Breast epithelium (tissue), 4 donors: ENCODE measurements around the gene ING5. TPM values are rescaled to one million over a fixed set of nuclear protein-coding genes. Genes with fewer than 3 reads are reported as not detected.

Experiments used
- DNase-seq, 2 donors: peaks; one replicate each; pipeline ENCODE4 v3.0.0-alpha.2; 2019; ENCODE audit warnings: low spot score in 2 of 2
- H3K27ac ChIP-seq, 2 donors: fragments of 200-600 bp; sonication (generic) in 1 of 2; one replicate each; pipeline ENCODE4 v1.5.1; 2016 to 2019; ENCODE audit warnings: mild to moderate bottlenecking in 1 of 2
- H3K27me3 ChIP-seq, 2 donors: fragments of 200-600 bp; sonication (generic) in 1 of 2; one replicate each; pipeline versions ENCODE4 v1.5.1 to v1.6.0; 2017 to 2019; ENCODE audit warnings: control low read depth in 1 of 2, mild to moderate bottlenecking in 1 of 2
- H3K36me3 ChIP-seq: fragments of 200-600 bp; one replicate; pipeline ENCODE4 v1.5.1; 2019
- H3K4me1 ChIP-seq, 2 donors: fragments of 200-600 bp; sonication (generic); one replicate each; pipeline ENCODE4 v1.5.1; 2016 to 2019; ENCODE audit warnings: control low read depth in 1 of 2
- H3K4me3 ChIP-seq, 3 donors: fragments of 200-600 bp; sonication (generic); 1 replicate in 2 of 3; 2 replicates in 1 of 3; pipeline ENCODE4 v1.5.1; 2016 to 2019; ENCODE audit warnings: mild to moderate bottlenecking in 3 of 3, moderate library complexity in 2 of 3
- H3K9me3 ChIP-seq, 2 donors: fragments of 200-600 bp; sonication (generic) in 1 of 2; one replicate each; pipeline ENCODE4 v1.5.1; 2016 to 2019; ENCODE audit warnings: control low read depth in 1 of 2
- POLR2A ChIP-seq: fragments of 450-650 bp; IDR thresholded peaks from one replicate; pipeline ENCODE4 v1.6.1; 2016; ENCODE audit warnings: antibody characterized with exemption, mild to moderate bottlenecking, moderate library complexity
- POLR2AphosphoS5 ChIP-seq, 3 donors: sonication (generic); formaldehyde crosslinking; IDR thresholded peaks; one replicate each; pipeline ENCODE4 v1.6.1; 2017; ENCODE audit warnings: antibody characterized with exemption in 3 of 3
- intact Hi-C: fragments of 100-400 bp; cut with DNase I; formaldehyde crosslinking; loops from one replicate; pipeline ENCODE4 v1.15.1; 2023; ENCODE audit warnings: low total_unique reads
- total RNA-seq, 3 donors: library from RNA; depleted of rRNA; stranded (reverse); fragments of >200 nt; gene quantifications; one replicate each; pipeline ENCODE4 v1.1.0, GENCODE V29; 2016
- TF ChIP-seq, protein P1 (sequence below), 3 donors: fragments of 450-650 bp; IDR thresholded peaks; one replicate each; pipeline ENCODE4 v1.5.1; 2016 to 2017; ENCODE audit warnings: antibody characterized with exemption in 3 of 3, mild to moderate bottlenecking in 3 of 3, moderate library complexity in 3 of 3

ING5 gene
- total RNA-seq, 3 donors from 2014 or later, result 29.6 to 49.0 (median 45.6) TPM

DNA sequence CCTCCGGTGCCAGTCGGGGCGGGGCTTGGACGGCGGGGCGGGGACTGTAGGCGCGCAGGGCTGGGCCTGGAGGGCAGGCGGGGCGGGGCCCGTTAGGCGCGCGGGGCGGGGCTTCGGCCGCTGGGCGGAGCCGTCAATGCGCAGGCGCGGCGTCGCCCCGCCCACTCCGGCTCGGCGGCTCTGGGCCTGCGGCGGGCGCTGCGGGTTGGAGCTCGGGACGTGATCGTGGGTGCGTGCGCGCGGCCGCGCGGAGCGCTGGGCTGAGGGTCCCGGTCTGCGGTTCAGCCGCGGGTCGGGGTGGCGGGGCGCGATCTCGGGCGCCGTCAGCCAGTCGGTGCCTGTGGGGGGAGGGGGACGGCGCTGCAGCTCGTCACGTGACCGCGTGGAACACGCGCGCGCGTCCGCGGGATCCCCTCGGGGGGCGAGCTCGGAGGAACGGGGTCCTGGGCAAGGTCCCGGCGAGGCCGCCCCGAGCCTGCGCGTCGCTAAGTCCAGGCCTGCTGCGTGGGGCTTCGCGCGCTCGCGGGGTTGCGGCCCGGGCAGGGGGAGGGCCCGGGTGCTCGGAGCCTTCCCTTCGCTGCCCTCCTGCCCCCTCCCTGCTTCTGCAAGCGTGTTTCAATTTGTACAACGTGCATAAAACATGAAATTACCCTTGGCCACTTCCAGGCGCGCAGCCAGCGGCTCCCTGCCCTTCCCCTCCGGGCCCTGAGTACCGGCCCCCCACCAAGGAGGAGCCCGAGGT lies 32.8 kb downstream of the ING5 start, which contains the start of gene D2HGDH:
Gene D2HGDH (plus strand): TSS at position 164 of the 742 bp plus-strand sequence. CDS start 595 bp downstream, outside the sequence.
- H3K4me1 ChIP-seq, result no peaks in the 10 kb centered on the region
- TF ChIP-seq POLR2AphosphoS5 (IDR thresholded peaks at IDR 0.05) (peak in 2 of 3 donors; percentile 13 to 64), POLR2A (no peak)
- TF ChIP-seq, protein P1, sequence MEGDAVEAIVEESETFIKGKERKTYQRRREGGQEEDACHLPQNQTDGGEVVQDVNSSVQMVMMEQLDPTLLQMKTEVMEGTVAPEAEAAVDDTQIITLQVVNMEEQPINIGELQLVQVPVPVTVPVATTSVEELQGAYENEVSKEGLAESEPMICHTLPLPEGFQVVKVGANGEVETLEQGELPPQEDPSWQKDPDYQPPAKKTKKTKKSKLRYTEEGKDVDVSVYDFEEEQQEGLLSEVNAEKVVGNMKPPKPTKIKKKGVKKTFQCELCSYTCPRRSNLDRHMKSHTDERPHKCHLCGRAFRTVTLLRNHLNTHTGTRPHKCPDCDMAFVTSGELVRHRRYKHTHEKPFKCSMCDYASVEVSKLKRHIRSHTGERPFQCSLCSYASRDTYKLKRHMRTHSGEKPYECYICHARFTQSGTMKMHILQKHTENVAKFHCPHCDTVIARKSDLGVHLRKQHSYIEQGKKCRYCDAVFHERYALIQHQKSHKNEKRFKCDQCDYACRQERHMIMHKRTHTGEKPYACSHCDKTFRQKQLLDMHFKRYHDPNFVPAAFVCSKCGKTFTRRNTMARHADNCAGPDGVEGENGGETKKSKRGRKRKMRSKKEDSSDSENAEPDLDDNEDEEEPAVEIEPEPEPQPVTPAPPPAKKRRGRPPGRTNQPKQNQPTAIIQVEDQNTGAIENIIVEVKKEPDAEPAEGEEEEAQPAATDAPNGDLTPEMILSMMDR (IDR thresholded peaks at IDR 0.05), result no peak
- no peaks in the 10 kb centered on the region for H3K36me3 ChIP-seq
- peak; percentile 86 to 93 for DNase-seq
- peak within 1 kb of the TSS; percentile 82 to 95 for H3K27ac ChIP-seq
- peak within 1 kb of the TSS; percentile 92 to 99 (median 93) for H3K4me3 ChIP-seq
- intact Hi-C loops, result loop anchor here (2.0 kb wide), 1 partner anchor 34 kb away; no protein-coding TSS in a partner anchor
- no peaks in the 10 kb centered on the region for H3K27me3 ChIP-seq
- no peaks in the 10 kb centered on the region for H3K9me3 ChIP-seq

DNA sequence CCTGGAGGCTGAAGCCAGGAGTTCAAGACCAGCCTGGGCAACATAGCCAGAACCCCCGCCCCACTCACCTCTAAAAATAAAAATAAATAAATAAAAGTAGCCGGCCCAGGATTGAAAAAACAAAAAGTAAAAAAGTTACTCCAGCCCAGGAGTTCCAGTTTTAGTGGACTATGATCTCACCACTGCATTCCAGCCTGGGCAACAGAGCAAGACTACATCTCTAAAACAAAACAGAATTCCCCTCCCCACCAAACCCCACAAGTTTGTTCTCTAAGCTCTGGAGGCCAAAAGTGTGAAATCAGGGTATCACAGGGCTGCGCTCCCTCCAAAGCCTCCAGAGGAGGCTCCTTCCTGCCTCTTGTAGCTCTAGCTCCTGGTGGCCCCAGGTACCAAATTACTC lies 34.3 kb downstream of the ING5 start:
- DNase-seq, result no peak
- H3K36me3 ChIP-seq, result no peaks in the 10 kb centered on the region
- H3K27me3 ChIP-seq, result no peaks in the 10 kb centered on the region
- H3K4me1 ChIP-seq, result no peaks in the 10 kb centered on the region
- no peaks in the 10 kb centered on the region for H3K9me3 ChIP-seq
- H3K27ac ChIP-seq, result no peak overlapping the region
- H3K4me3 ChIP-seq, result no peak overlapping the region
- no peak for TF ChIP-seq POLR2A
- TF ChIP-seq POLR2AphosphoS5 (IDR thresholded peaks at IDR 0.05), result no peak
- TF ChIP-seq, protein P1 (IDR thresholded peaks at IDR 0.05), result no peak
- intact Hi-C loops, result no loop called here

- intact Hi-C loops, result no loop called here
- Histone ChIP-seq H3K4me3 (no peak overlapping the region), H3K27ac (no peak overlapping the region), H3K4me1 (no peaks in the 10 kb centered on the region), H3K36me3 (no peaks in the 10 kb centered on the region), H3K27me3 (no peaks in the 10 kb centered on the region), H3K9me3 (no peaks in the 10 kb centered on the region)
- no peak for DNase-seq
- TF ChIP-seq POLR2A (no peak), POLR2AphosphoS5 (IDR thresholded peaks at IDR 0.05) (no peak)
- TF ChIP-seq, protein P1 (IDR thresholded peaks at IDR 0.05), result no peak
Measured at GRCh38 chr2:241738040-241738686, 36.3 kb downstream of the ING5 start.

DNA sequence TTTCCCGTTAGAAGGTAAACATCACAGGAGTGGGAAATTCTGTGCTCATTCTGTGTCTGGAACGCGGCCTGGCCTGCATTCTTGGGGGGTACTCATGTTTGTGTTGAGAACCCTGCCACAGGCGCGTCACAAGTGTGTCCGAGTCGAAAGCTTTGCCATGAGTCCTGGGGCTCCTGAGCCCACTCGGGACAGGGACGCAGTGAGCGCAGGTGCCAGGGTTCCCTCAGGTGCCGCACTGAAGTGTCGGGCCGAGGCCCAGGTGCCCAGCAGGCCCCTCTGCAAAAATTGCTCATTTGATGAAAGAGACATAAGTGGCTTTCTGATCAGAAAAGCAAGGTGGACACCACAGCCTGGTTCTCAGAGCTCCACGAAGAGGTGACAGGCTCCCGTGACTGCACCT lies 37.3 kb downstream of the ING5 start:
- no peaks in the 10 kb centered on the region for H3K36me3 ChIP-seq
- TF ChIP-seq POLR2A (no peak), POLR2AphosphoS5 (IDR thresholded peaks at IDR 0.05) (no peak)
- TF ChIP-seq, protein P1 (IDR thresholded peaks at IDR 0.05), result no peak
- H3K4me3 ChIP-seq, result no peak overlapping the region
- H3K9me3 ChIP-seq, result no peaks in the 10 kb centered on the region
- no peak overlapping the region for H3K27ac ChIP-seq
- H3K27me3 ChIP-seq, result no peaks in the 10 kb centered on the region
- no peak for DNase-seq
- intact Hi-C loops, result no loop called here
- H3K4me1 ChIP-seq, result no peaks in the 10 kb centered on the region

DNA sequence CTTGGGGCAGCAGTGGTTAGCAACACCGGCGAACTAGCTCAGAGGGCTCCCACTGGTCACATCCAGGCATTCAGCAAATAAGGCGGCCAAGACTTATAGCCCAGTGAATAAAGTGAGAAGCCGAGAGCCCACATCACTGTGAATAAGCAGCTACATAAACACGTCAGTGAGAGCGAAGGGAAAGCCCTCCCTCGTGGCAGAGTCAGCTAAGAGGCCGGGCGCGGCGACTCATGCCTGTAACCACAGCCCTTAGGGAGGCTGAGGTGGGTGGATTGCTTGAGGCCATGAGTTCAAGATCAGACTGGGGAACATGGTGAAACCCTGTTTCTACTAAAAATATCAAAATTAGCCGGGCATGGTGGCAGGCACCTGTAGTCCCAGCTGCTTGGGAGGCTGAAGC lies 37.8 kb downstream of the ING5 start:
- H3K36me3 ChIP-seq, result no peaks in the 10 kb centered on the region
- TF ChIP-seq POLR2A (no peak), POLR2AphosphoS5 (IDR thresholded peaks at IDR 0.05) (no peak)
- TF ChIP-seq, protein P1 (IDR thresholded peaks at IDR 0.05), result no peak
- H3K9me3 ChIP-seq, result no peaks in the 10 kb centered on the region
- no peak overlapping the region for H3K27ac ChIP-seq
- no peak for DNase-seq
- H3K4me1 ChIP-seq, result no peaks in the 10 kb centered on the region
- H3K4me3 ChIP-seq, result no peak overlapping the region
- H3K27me3 ChIP-seq, result no peaks in the 10 kb centered on the region
- intact Hi-C loops, result no loop called here
